Stomach (tissue), 9 donors: Measurements from ENCODE around the gene VSTM2L. TPM values are rescaled to one million over a fixed set of nuclear protein-coding genes. Genes with fewer than 3 reads are reported as not detected.

Source experiments
- DNase-seq, 2 donors: peaks; one replicate each; pipeline versions ENCODE4 v3.0.0 to v3.0.0-alpha.2; 2013 to 2019
- H3K27ac ChIP-seq, 5 donors: fragments of 200-600 bp in 4 of 5; sonication (generic) in 4 of 5; one replicate each; pipeline ENCODE4 v1.5.1; 2013 to 2019; ENCODE audit warnings: mild to moderate bottlenecking in 1 of 5, moderate library complexity in 1 of 5
- H3K27me3 ChIP-seq, 3 donors: fragments of 200-600 bp; sonication (generic); one replicate each; pipeline ENCODE4 v1.5.1; 2017 to 2019; ENCODE audit warnings: mixed run types in 1 of 3
- H3K36me3 ChIP-seq, 4 donors: fragments of 200-600 bp; sonication (generic); 1 replicate in 3 of 4; 2 replicates in 1 of 4; pipeline ENCODE4 v1.5.1; 2016 to 2019
- H3K4me1 ChIP-seq, 4 donors: fragments of 200-600 bp; sonication (generic); one replicate each; pipeline ENCODE4 v1.5.1; 2016 to 2019
- H3K4me3 ChIP-seq, 4 donors: fragments of 200-600 bp; sonication (generic) in 3 of 4; one replicate each; pipeline ENCODE4 v1.5.1; 2016 to 2019; ENCODE audit warnings: mild to moderate bottlenecking in 1 of 4
- H3K9me3 ChIP-seq, 4 donors: fragments of 200-600 bp; sonication (generic); one replicate each; pipeline ENCODE4 v1.5.1; 2016 to 2019
- EP300 ChIP-seq: sonication (generic); formaldehyde crosslinking; IDR thresholded peaks from one replicate; pipeline ENCODE4 v1.6.1; 2017; ENCODE audit warnings: antibody characterized with exemption
- POLR2A ChIP-seq, 4 donors: fragments of 450-650 bp; IDR thresholded peaks; one replicate each; pipeline ENCODE4 v1.6.1; 2016; ENCODE audit warnings: antibody characterized with exemption in 4 of 4, control low read depth in 2 of 4, mild to moderate bottlenecking in 1 of 4, moderate library complexity in 1 of 4
- POLR2AphosphoS5 ChIP-seq, 3 donors: sonication (generic); formaldehyde crosslinking; IDR thresholded peaks; one replicate each; pipeline ENCODE4 v1.6.1; 2016; ENCODE audit warnings: antibody characterized with exemption in 3 of 3
- WGBS, 5 donors: extraction: QIAGEN DNeasy Blood & Tissue Kit in 3 of 5; methylation state at CpG; one replicate each; pipeline versions ENCODE4 v1.1.5 to v1.1.7; 2013 to 2018; 5-methylcytosine and 5-hydroxymethylcytosine counted together
- intact Hi-C: fragments of 100-400 bp; cut with DNase I; formaldehyde crosslinking; loops from one replicate; pipeline ENCODE4 v1.15.1; 2023; ENCODE audit warnings: low total_unique reads
- polyA plus RNA-seq, 3 donors: library from polyadenylated mRNA; stranded (reverse); fragments of 200-250 nt; gene quantifications; one replicate each; pipeline ENCODE4 v1.2.3, GENCODE V29; 2013
- total RNA-seq, 5 donors: library from RNA; depleted of rRNA; stranded (reverse); fragments of >200 nt; gene quantifications; one replicate each; pipeline versions ENCODE4 v1.1.0 to v1.2.3, GENCODE V29; 2014 to 2016
- TF ChIP-seq, protein P1 (sequence below), 7 experiments: fragments of 450-650 bp in 4 of 7; fragments of 200-600 bp in 3 of 7; sonication (generic) in 3 of 7; IDR thresholded peaks; one replicate each; pipeline ENCODE4 v1.5.1; 2016 to 2019; ENCODE audit warnings: antibody characterized with exemption in 7 of 7, control low read depth in 2 of 7, mild to moderate bottlenecking in 1 of 7
- donor health status: healthy with polysubstance abuse.
- donor health status: Bipolar disorder and iron deficiency.
- donor health status: healthy.

The VSTM2L gene
- total and polyA plus RNA-seq, 8 donors: 1.1 to 18.3 (median 3.4) TPM; not detected in 2

DNA sequence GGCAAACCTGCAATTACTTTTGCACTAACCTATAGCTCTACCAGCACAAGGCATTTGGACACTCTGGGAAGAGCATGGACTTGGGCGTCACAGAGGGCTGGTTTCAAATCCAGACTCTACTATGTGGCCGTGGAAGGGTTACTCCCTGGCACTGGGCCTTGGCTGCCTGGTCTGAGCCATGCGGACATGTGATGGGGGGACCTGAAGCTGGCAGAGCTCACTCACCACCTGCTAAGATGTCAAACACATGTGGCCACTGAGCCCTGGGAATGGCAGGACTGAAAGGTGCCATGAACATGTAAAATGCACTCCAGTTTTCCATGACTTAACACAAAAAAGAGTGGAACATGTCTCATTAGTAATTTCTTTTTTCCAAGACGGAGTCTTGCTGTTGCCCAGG, 23.7 kb downstream of the VSTM2L start:
- Histone ChIP-seq H3K4me1 (no peaks in the 10 kb centered on the region), H3K27ac (no peak overlapping the region), H3K27me3 (peaks cover 0 to 15% (median 0%) of the 10 kb centered on the region in 3 donors), H3K4me3 (no peak overlapping the region), H3K9me3 (no peaks in the 10 kb centered on the region), H3K36me3 (no peaks in the 10 kb centered on the region)
- no peak for DNase-seq
- TF ChIP-seq EP300: no peak
- TF ChIP-seq, protein P1, sequence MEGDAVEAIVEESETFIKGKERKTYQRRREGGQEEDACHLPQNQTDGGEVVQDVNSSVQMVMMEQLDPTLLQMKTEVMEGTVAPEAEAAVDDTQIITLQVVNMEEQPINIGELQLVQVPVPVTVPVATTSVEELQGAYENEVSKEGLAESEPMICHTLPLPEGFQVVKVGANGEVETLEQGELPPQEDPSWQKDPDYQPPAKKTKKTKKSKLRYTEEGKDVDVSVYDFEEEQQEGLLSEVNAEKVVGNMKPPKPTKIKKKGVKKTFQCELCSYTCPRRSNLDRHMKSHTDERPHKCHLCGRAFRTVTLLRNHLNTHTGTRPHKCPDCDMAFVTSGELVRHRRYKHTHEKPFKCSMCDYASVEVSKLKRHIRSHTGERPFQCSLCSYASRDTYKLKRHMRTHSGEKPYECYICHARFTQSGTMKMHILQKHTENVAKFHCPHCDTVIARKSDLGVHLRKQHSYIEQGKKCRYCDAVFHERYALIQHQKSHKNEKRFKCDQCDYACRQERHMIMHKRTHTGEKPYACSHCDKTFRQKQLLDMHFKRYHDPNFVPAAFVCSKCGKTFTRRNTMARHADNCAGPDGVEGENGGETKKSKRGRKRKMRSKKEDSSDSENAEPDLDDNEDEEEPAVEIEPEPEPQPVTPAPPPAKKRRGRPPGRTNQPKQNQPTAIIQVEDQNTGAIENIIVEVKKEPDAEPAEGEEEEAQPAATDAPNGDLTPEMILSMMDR (IDR thresholded peaks at IDR 0.05): no peak
- no peak for TF ChIP-seq POLR2A (IDR thresholded peaks at IDR 0.05)
- TF ChIP-seq POLR2AphosphoS5 (IDR thresholded peaks at IDR 0.05): no peak
- 79 to 92% (median 87%) methylated on average over 4 of the region's 4 CpGs for WGBS, 5 donors
- intact Hi-C loops: no loop called here

DNA sequence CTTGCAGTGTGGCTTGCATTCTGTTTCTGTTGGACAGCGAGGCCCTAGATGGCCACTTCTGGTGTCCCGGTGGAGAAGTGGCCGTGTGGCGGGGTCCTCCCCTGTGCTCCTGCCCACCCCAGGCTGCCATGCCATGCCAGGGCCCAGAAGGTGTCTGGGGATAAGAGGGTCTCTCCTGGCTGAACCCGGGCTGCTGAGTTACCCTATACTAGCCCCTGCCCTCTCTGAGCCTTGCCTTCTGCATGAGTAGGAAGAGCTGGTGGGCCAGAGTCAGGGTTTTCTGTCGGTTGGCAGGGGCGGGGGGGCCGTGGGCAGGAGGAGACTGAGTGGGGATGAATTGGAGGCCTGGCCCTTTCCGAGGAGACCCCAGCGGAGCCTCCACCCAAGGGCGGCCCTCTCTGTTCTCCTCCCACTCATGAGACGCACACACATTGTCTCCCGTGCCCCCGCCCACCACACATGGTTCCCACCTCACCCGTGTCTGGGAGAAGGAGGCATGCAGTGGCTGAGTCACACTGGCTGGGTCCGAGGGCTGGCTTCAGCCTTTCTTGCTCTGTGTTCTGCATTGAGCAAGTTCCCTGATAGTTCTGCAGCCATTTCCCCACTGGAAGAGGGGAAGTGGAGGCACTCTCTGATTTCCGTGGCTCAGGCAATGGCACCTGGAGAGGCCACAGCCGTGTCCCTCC, 24.6 kb downstream of the VSTM2L start:
- no peaks in the 10 kb centered on the region for H3K4me1 ChIP-seq
- H3K9me3 ChIP-seq: no peaks in the 10 kb centered on the region
- no peaks in the 10 kb centered on the region for H3K36me3 ChIP-seq
- TF ChIP-seq, protein P1 (IDR thresholded peaks at IDR 0.05): no peak
- TF ChIP-seq POLR2AphosphoS5 (IDR thresholded peaks at IDR 0.05) (no peak), EP300 (no peak), POLR2A (IDR thresholded peaks at IDR 0.05) (no peak)
- 82 to 89% (median 87%) methylated on average over 16 to 18 of the region's 18 CpGs for WGBS, 5 donors
- H3K27me3 ChIP-seq: peaks cover 0 to 20% (median 0%) of the 10 kb centered on the region in 3 donors
- H3K27ac ChIP-seq: no peak overlapping the region
- H3K4me3 ChIP-seq: no peak overlapping the region
- DNase-seq: no peak
- intact Hi-C loops: no loop called here

DNA sequence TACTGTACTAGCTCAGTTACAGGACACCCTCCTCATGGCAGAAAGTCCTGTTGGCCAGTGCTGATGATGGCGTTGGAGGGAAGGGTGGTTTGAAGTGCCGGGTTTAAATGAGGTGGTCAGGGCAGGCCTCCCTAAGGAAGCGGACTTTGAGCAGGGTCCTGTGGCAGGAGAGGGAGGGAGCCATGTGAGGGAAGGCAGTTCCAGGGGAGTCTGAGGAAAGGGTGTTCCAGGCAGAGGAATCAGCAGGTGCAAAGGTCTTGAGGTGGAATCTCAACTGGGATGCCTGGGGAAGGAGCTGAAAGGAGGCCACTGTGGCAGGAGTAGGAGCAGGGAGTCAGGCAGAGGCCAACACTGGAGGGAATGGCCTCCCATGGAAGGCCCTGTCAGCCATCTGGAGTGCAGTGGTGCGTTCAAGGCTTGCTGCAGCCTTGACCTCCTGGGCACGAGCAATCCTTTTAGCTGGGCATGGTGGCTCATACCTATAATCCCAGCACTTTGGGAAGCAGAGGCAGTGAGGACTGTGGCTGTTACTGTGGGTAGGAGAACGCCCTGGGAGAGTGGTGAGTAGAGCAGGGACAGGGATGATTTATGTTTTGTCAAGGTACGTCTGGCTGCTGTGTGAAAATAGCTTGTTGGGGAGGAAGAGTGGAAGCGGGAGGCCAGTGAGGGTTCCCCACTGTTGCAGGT, 26.2 kb downstream of the VSTM2L start:
- no peaks in the 10 kb centered on the region for H3K4me1 ChIP-seq
- intact Hi-C loops: no loop called here
- TF ChIP-seq EP300 (no peak), POLR2AphosphoS5 (IDR thresholded peaks at IDR 0.05) (no peak), POLR2A (IDR thresholded peaks at IDR 0.05) (no peak)
- TF ChIP-seq, protein P1 (IDR thresholded peaks at IDR 0.05): no peak
- 61 to 85% (median 76%) methylated on average over 8 of the region's 8 CpGs for WGBS, 5 donors
- H3K36me3 ChIP-seq: no peaks in the 10 kb centered on the region
- H3K4me3 ChIP-seq: no peak overlapping the region
- peaks cover 0 to 18% (median 0%) of the 10 kb centered on the region in 3 donors for H3K27me3 ChIP-seq
- no peaks in the 10 kb centered on the region for H3K9me3 ChIP-seq
- no peak overlapping the region for H3K27ac ChIP-seq
- no peak for DNase-seq

DNA sequence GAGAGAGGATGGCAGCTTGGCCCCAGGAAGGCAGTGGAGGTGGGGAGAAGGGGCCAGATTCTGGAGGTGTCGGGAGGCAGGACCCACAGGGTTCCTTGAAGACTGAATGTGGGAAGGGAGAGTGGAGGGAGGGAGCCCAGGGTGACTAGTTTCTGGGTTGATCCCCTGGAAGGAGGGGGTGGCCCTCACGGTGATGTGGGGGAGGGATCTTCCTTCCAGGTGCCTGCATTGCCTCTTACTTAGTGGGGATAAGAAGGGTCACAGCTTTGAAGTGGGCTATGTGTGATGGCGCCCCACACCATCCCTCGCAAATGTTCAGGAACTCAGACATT, 26.7 kb downstream of the VSTM2L start:
- DNase-seq: no peak
- intact Hi-C loops: no loop called here
- Histone ChIP-seq H3K27me3 (peaks cover 0 to 18% (median 0%) of the 10 kb centered on the region in 3 donors), H3K9me3 (no peaks in the 10 kb centered on the region), H3K4me1 (no peaks in the 10 kb centered on the region), H3K4me3 (no peak overlapping the region), H3K27ac (no peak overlapping the region), H3K36me3 (no peaks in the 10 kb centered on the region)
- TF ChIP-seq, protein P1 (IDR thresholded peaks at IDR 0.05): no peak
- no peak for TF ChIP-seq POLR2AphosphoS5 (IDR thresholded peaks at IDR 0.05)
- TF ChIP-seq POLR2A (IDR thresholded peaks at IDR 0.05): no peak
- no peak for TF ChIP-seq EP300
- 67 to 77% (median 72%) methylated on average over 4 of the region's 4 CpGs for WGBS, 5 donors
